ENCODE data around the gene HELZ2. TPM values are rescaled to one million over a fixed set of nuclear protein-coding genes. Genes with fewer than 3 reads are reported as not detected.

The HELZ2 gene
- total RNA-seq, 2 experiments from 2014 or later = 6.5 to 8.3 TPM

- H3K9me3 ChIP-seq (ENCODE audit: low read length) = no peaks in the 10 kb centered on the region
- H4K20me1 ChIP-seq (ENCODE audit: insufficient read depth, low read length) = no peaks in the 10 kb centered on the region
- peak overlapping the region; percentile 65 for H3K4me3 ChIP-seq (ENCODE audit: low read depth, low read length, poor library complexity, severe bottlenecking)
- H2AFZ ChIP-seq (ENCODE audit: low read length) = peak overlapping the region; percentile 59; the same call in 1 of the 2 replicates
- TF ChIP-seq CTCF (conservative IDR thresholded peaks at IDR 0.05; ENCODE audit: low read length) = no peak
- H3K36me3 ChIP-seq (ENCODE audit: insufficient read depth, low read length) = no peaks in the 10 kb centered on the region
- H3K4me2 ChIP-seq (ENCODE audit: low read length) = peak overlapping the region; percentile 97
- DNase-seq (ENCODE audit: low spot score) = peak; percentile 92
- no peaks in the 10 kb centered on the region for H3K79me2 ChIP-seq (ENCODE audit: insufficient read depth, low read depth, low read length)
- intact Hi-C loops (cut with micrococcal nuclease; ENCODE audit: unreplicated experiment) = loop anchor here (1.0 to 5.0 kb wide), 2 partner anchors 75 to 90 kb away; partner anchors contain the start of gene GMEB2
- H3K4me1 ChIP-seq (ENCODE audit: insufficient read depth, low read length, poor library complexity, severe bottlenecking) = peaks cover 48% of the 10 kb centered on the region
- CTCF ChIA-PET (ENCODE audit: unreplicated experiment) = interaction anchor here (0.6 to 0.7 kb wide), 2 partner anchors 12 to 208 kb away, joined by 3 to 5 read pairs; no protein-coding TSS in a partner anchor
- POLR2A ChIA-PET = interaction anchor here (0.9 to 1.0 kb wide), 2 partner anchors 11 to 32 kb away, joined by 3 to 6 read pairs; partner anchors contain the start of gene PPDPF
- H3K27ac ChIP-seq (ENCODE audit: low read depth, low read length, poor library complexity, severe bottlenecking) = peak overlapping the region; percentile 91
- no peaks in the 10 kb centered on the region for H3K9me2 ChIP-seq (ENCODE audit: insufficient read depth, low read length)
- BruUV-seq (replicated peaks) = no TSS peak
Measured at GRCh38 chr20:63552481-63553249, 21.4 kb downstream of the HELZ2 start.

GRCh38 chr20:63551068-63551467, 23.0 kb downstream of the HELZ2 start:
- Histone ChIP-seq H4K20me1 (ENCODE audit: insufficient read depth, low read length) (no peaks in the 10 kb centered on the region), H3K4me1 (ENCODE audit: insufficient read depth, low read length, poor library complexity, severe bottlenecking) (peaks cover 55% of the 10 kb centered on the region), H3K4me2 (ENCODE audit: low read length) (no peak overlapping the region), H2AFZ (ENCODE audit: low read length) (no peak overlapping the region), H3K9me3 (ENCODE audit: low read length) (no peaks in the 10 kb centered on the region), H3K36me3 (ENCODE audit: insufficient read depth, low read length) (no peaks in the 10 kb centered on the region), H3K4me3 (ENCODE audit: low read depth, low read length, poor library complexity, severe bottlenecking) (no peak overlapping the region), H3K9me2 (ENCODE audit: insufficient read depth, low read length) (no peaks in the 10 kb centered on the region), H3K27ac (ENCODE audit: low read depth, low read length, poor library complexity, severe bottlenecking) (no peak overlapping the region), H3K79me2 (ENCODE audit: insufficient read depth, low read depth, low read length) (no peaks in the 10 kb centered on the region)
- CTCF ChIA-PET (ENCODE audit: unreplicated experiment) = no interaction called here
- POLR2A ChIA-PET = no interaction called here
- DNase-seq (ENCODE audit: low spot score) = no peak
- intact Hi-C loops (cut with micrococcal nuclease; ENCODE audit: unreplicated experiment) = loop anchor here (5.0 kb wide), 1 partner anchor 76 kb away; the partner anchor contains the start of gene GMEB2
- BruUV-seq (replicated peaks) = no TSS peak
- TF ChIP-seq CTCF (conservative IDR thresholded peaks at IDR 0.05; ENCODE audit: low read length) (no peak), EZH2phosphoT487 (IDR thresholded peaks at IDR 0.05; ENCODE audit: borderline replicate concordance, low read depth, low read length) (no peak)
